Right cardiac atrium (tissue), 5 donors: ENCODE measurements around the gene RBFA. TPM values are rescaled to one million over a fixed set of nuclear protein-coding genes. Genes with fewer than 3 reads are reported as not detected.
"Not testable (repeated sequence)": the region's sequence is repeated elsewhere in the genome, so short reads cannot be mapped to it uniquely, and the experiment has no call there.

Experiments used
- ATAC-seq, 2 donors: fragments of 200-7000 bp; cut with Tn5 transposase; one replicate each; pipeline versions ENCODE4 v1.8.0 to v1.9.1; 2020; ENCODE audit warnings: moderate library complexity in 2 of 2, mild to moderate bottlenecking in 1 of 2
- DNase-seq, 3 donors: peaks; one replicate each; pipeline ENCODE4 v3.0.0-alpha.2; 2020
- H3K27ac ChIP-seq: one replicate; pipeline ENCODE4 v1.5.1; 2013; ENCODE audit warnings: mild to moderate bottlenecking, low read length, control low read depth, moderate library complexity
- H3K27me3 ChIP-seq: one replicate; pipeline ENCODE4 v1.6.1; 2013; ENCODE audit not compliant: control insufficient read depth, insufficient read depth
- H3K4me1 ChIP-seq: one replicate; pipeline ENCODE4 v1.6.1; 2013; ENCODE audit warnings: low read length; ENCODE audit not compliant: control insufficient read depth, insufficient read depth
- H3K4me3 ChIP-seq: one replicate; pipeline ENCODE4 v1.5.1; 2013; ENCODE audit warnings: low read length, control low read depth
- H3K9me3 ChIP-seq: one replicate; pipeline ENCODE4 v1.6.1; 2013; ENCODE audit warnings: low read length; ENCODE audit not compliant: control insufficient read depth
- WGBS: extraction: QIAGEN DNeasy Blood & Tissue Kit; methylation state at CpG from one replicate; pipeline ENCODE4 v1.1.7; 2013; 5-methylcytosine and 5-hydroxymethylcytosine counted together
- intact Hi-C, 4 donors: fragments of 100-400 bp; cut with DNase I; formaldehyde crosslinking; loops; one replicate each; pipeline versions ENCODE4 v1.11.0 to v1.14.0; 2022 to 2023
- long read RNA-seq, 4 donors: library from polyadenylated mRNA; unstranded; transcript quantifications; one replicate each; pipeline ENCODE4 v2.0.0, GENCODE V29; 2020 to 2021
- polyA plus RNA-seq: library from polyadenylated mRNA; stranded (reverse); fragments of 200-250 nt; gene quantifications from one replicate; pipeline ENCODE4 v1.2.3, GENCODE V29; 2013
- total RNA-seq, 4 donors: library from RNA; stranded (reverse); fragmentation: NEBNext Ultra II Directional; extraction: Animal tissue kit (Norgen Biotek cat#: 25700); gene quantifications; one replicate each; pipeline ENCODE4 v1.2.1, GENCODE V29; 2021
- donor health status: healthy with polysubstance abuse.
- donor health status: DM: no; HTN: yes; CAD: no.
- donor health status: DM: no; HTN: no; CAD: no.
- donor health status: DM: no; HTN: yes; CAD: no; lungs with severe emphysema.
- donor health status: DM: yes; HTN: yes; CAD: no.

RBFA gene, protein sequence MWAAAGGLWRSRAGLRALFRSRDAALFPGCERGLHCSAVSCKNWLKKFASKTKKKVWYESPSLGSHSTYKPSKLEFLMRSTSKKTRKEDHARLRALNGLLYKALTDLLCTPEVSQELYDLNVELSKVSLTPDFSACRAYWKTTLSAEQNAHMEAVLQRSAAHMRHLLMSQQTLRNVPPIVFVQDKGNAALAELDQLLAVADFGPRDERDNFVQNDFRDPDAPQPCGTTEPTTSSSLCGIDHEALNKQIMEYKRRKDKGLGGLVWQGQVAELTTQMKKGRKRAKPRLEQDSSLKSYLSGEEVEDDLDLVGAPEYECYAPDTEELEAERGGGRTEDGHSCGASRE
- total RNA-seq (10 to 100 TPM; 10.3 to 15.2 (median 12.8) TPM), polyA plus RNA-seq (13.6 TPM)
- long read RNA-seq, donor 1, transcript RBFA-202 (7 exons, 1,407 nt), result major isoform, 20 of 23 reads
- long read RNA-seq, donor 1, partial matches to known transcripts, result 0 of 23 reads
- long read RNA-seq, donor 1, other reads (novel, unspliced or antisense), result 3 of 23 reads
- long read RNA-seq, donor 2, transcript RBFA-202 (7 exons, 1,407 nt), result major isoform, 14 of 17 reads
- long read RNA-seq, donor 2, partial matches to known transcripts, result 0 of 17 reads
- long read RNA-seq, donor 2, other reads (novel, unspliced or antisense), result 2 of 17 reads
- long read RNA-seq, donor 3, transcript RBFA-202 (7 exons, 1,407 nt), result major isoform, 48 of 55 reads
- long read RNA-seq, donor 3, partial matches to known transcripts, result 2 of 55 reads
- long read RNA-seq, donor 3, other reads (novel, unspliced or antisense), result 3 of 55 reads
- long read RNA-seq, donor 4, transcript RBFA-202 (7 exons, 1,407 nt), result major isoform, 7 of 9 reads
- long read RNA-seq, donor 4, partial matches to known transcripts, result 0 of 9 reads
- long read RNA-seq, donor 4, other reads (novel, unspliced or antisense), result 2 of 9 reads

GRCh38 chr18:80034068-80034851 lies at the start of gene RBFA:
Gene RBFA, plus strand, starts transcription at chr18:80034434. Its CDS starts 62 bp downstream, at chr18:80034496.
- under 1% methylated on average over 99 of the region's 99 CpGs for WGBS
- DNase-seq, result peak; percentile 100
- peak within 1 kb of the TSS; percentile 17 for H3K27ac ChIP-seq
- no peaks in the 10 kb centered on the region for H3K27me3 ChIP-seq
- peaks cover 5% of the 10 kb centered on the region for H3K4me1 ChIP-seq
- no peaks in the 10 kb centered on the region for H3K9me3 ChIP-seq
- H3K4me3 ChIP-seq, result peak within 1 kb of the TSS; percentile 70
- intact Hi-C loops, result loop anchor here in 1 of 4 donors (10.0 kb wide), 1 partner anchor 359 kb away; the partner anchor contains the start of gene CTDP1
- ATAC-seq, result peak; percentile 96 to 97

DNA sequence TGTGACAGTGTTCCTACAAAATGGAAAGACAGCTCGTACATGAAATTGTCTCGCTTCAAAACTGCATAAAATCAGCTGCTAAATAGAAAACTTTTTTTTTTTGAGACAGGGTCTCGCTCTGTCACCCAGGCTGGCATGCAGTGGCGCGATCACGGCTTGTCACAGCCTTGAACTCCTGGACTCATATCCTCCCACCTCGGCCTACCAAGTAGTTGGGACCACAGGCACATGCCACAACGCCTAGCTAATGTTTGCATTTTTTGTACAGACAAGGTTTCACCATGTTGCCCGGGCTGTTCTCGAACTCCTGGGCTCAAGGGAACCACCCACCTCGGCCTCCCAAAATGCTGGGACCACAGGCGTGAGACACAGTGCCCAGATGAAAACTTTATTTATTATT lies 49.1 kb upstream of the RBFA start:
- WGBS, result 90% methylated on average over 12 of the region's 12 CpGs
- peaks cover 3% of the 10 kb centered on the region for H3K4me1 ChIP-seq

DNA sequence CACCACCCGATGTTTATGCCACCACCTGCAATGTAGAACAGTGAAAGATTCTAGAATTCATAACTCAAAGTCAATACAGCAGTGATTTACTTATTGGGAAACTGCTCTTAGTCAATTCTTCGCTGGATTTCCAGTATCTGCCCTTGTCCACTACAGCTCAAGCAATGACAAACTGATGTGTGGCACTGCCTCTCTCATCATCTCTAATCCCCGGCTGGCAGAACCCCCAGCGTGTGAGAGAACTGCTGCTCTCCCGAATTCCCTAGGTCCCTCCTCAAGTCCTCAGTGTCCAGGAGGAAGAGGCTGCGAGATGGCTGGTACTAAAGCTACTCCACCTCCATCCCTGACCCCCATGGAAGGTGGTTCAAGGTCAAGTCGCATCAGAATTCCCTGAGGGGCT lies 47.5 kb upstream of the RBFA start:
- intact Hi-C loops, result no loop called here
- DNase-seq (no peak), ATAC-seq (no peak)
- Histone ChIP-seq H3K4me1 (peaks cover 3% of the 10 kb centered on the region), H3K27me3 (no peaks in the 10 kb centered on the region), H3K4me3 (peak overlapping the region; percentile 13), H3K27ac (no peak overlapping the region), H3K9me3 (no peaks in the 10 kb centered on the region)
- WGBS, result 40% methylated on average over 7 of the region's 7 CpGs

More for the DNA sequence above, 49.1 kb upstream of the RBFA start:
- H3K9me3 ChIP-seq, result no peaks in the 10 kb centered on the region
- DNase-seq (no peak), ATAC-seq (no peak)
- no peak overlapping the region for H3K27ac ChIP-seq
- no peak overlapping the region for H3K4me3 ChIP-seq
- no peaks in the 10 kb centered on the region for H3K27me3 ChIP-seq
- intact Hi-C loops, result no loop called here

GRCh38 chr18:79987566-79987965 lies 46.7 kb upstream of the RBFA start:
- DNase-seq, result no peak
- intact Hi-C loops, result no loop called here
- H3K4me3 ChIP-seq, result peak overlapping the region; percentile 52
- no peak overlapping the region for H3K27ac ChIP-seq
- no peak for ATAC-seq
- H3K27me3 ChIP-seq, result no peaks in the 10 kb centered on the region
- peaks cover 3% of the 10 kb centered on the region for H3K4me1 ChIP-seq
- H3K9me3 ChIP-seq, result no peaks in the 10 kb centered on the region
- WGBS, result under 1% methylated on average over 6 of the region's 6 CpGs

DNA sequence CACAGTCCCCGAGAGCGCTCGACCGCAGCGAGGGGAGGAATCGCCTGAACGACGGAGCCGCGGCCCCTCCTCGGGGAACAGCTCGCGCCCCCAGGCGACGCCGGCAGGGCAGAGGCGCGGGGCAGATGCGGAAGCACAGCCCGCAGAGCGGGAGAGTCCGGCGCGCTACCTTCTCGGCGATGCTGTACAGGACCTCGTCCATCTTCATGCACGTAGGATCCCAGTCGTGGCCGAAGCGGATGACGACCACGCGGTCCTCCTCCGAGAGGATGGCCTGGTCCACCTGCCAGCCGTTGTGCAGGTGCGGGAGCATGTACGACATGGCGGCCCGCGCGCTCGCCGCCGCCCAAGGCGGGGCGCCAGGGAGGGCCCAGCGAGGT lies 46.2 kb upstream of the RBFA start:
- Histone ChIP-seq H3K27ac (peak overlapping the region; percentile 76), H3K4me3 (peak overlapping the region; percentile 52), H3K27me3 (no peaks in the 10 kb centered on the region), H3K9me3 (no peaks in the 10 kb centered on the region), H3K4me1 (no peaks in the 10 kb centered on the region)
- intact Hi-C loops, result no loop called here
- DNase-seq (peak; percentile 65 to 82 (median 82)), ATAC-seq (peak; percentile 73 to 74)
- WGBS, result under 1% methylated on average over 48 of the region's 48 CpGs

DNA sequence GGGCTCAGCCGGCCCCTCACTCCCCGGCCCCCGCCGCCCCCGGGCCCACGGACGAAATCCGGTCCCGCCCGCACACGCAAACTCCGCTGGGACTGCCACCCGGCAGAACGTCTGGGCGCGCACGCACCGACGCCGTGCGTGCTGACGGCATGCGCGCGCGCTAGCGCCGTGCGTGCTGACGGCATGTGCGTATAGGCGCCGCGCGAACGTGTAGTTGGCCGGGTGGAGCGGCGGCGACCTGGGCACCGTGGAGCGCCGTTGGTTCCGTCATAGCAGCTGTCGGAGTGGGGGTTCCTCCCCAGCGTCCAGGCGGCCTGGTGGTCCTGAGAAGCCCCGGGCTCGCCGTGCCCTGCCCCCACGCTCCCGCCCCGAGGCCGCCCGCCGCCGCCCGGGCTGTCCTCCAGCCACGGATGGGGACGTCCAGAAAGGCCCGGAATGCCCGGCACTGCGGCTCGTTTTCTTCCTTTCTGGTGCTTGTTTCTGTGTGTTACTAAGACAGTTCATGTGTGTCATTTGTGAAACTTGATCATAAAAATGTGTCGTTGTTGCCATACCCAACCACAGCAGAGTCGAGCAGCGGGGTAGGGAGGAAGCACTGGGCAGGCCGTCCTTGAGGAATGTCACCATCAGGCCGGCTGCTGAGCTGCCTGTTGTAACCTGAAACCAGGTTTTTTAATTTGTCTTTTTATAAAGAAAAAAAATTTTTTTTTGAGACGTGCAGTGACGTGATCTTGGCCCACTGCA lies 45.6 kb upstream of the RBFA start, which contains the start of gene TXNL4A:
TXNL4A (minus strand) TSS at position 113 of the 744 bp plus-strand sequence. CDS start 171 bp downstream, outside the sequence.
- Histone ChIP-seq H3K27me3 (no peaks in the 10 kb centered on the region), H3K4me3 (peak within 1 kb of the TSS; percentile 52), H3K9me3 (no peaks in the 10 kb centered on the region), H3K4me1 (no peaks in the 10 kb centered on the region), H3K27ac (peak within 1 kb of the TSS; percentile 94)
- under 1% methylated on average over 71 of the region's 71 CpGs for whole genome bisulfite sequencing
- ATAC-seq (peak; percentile 99), DNase-seq (peak; percentile 90 to 97 (median 92))
- intact Hi-C loops, result no loop called here

GRCh38 chr18:79989195-79989497 lies 45.1 kb upstream of the RBFA start:
- intact Hi-C loops, result no loop called here
- peak in 1 of 3 donors; percentile 59 for DNase-seq

DNA sequence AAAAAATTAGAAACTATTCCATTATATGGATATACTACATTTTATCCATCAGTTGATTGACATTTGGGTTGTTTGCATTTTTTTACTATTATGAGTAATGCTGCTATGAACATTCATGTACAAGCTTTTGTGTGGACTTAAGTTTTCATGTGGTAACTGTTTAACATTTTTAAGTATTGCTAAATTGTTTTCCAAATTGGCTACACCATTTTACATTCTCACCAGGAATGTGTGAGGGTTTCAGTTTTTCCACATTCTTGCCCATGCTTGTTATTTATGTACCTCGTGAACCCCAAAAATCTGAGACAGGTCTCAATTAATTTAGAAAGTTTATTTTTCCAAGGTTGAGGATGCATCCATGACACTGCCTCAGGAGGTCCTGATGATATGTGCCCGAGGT lies 42.7 kb upstream of the RBFA start:
- H3K27me3 ChIP-seq, result no peaks in the 10 kb centered on the region
- no peaks in the 10 kb centered on the region for H3K9me3 ChIP-seq
- 84% methylated on average over 2 of the region's 2 CpGs for WGBS
- ATAC-seq, result no peak
- intact Hi-C loops, result no loop called here
- H3K27ac ChIP-seq, result no peak overlapping the region
- no peak for DNase-seq
- no peak overlapping the region for H3K4me3 ChIP-seq
- no peaks in the 10 kb centered on the region for H3K4me1 ChIP-seq

More at GRCh38 chr18:79989195-79989497, 45.1 kb upstream of the RBFA start:
- Histone ChIP-seq H3K9me3 (no peaks in the 10 kb centered on the region), H3K4me3 (peak overlapping the region; percentile 52), H3K27ac (peak overlapping the region; percentile 94), H3K27me3 (no peaks in the 10 kb centered on the region), H3K4me1 (no peaks in the 10 kb centered on the region)
- 45% methylated on average over 14 of the region's 14 CpGs for WGBS
- ATAC-seq, result peak in 1 of 2 donors; percentile 20

- intact Hi-C loops, H3K4me1 ChIP-seq, H3K27me3 ChIP-seq, ATAC-seq, DNase-seq, H3K27ac ChIP-seq, H3K9me3 ChIP-seq, H3K4me3 ChIP-seq: not testable (repeated sequence)
- 84% methylated on average over 2 of the region's 2 CpGs for WGBS
These were observed 34.5 kb upstream of the RBFA start for GRCh38 chr18:79999701-80000100.

- ATAC-seq, result no peak
- H3K4me1 ChIP-seq, result no peaks in the 10 kb centered on the region
- H3K27ac ChIP-seq, result no peak overlapping the region
- intact Hi-C loops, result no loop called here
- H3K9me3 ChIP-seq, result no peaks in the 10 kb centered on the region
- no peak overlapping the region for H3K4me3 ChIP-seq
- 77% methylated on average over 3 of the region's 3 CpGs for WGBS
- no peaks in the 10 kb centered on the region for H3K27me3 ChIP-seq
- no peak for DNase-seq
These were observed 33.4 kb upstream of the RBFA start for GRCh38 chr18:80000877-80001276.
